SU-DHL-6 (cell line): ENCODE data around the gene HSPA12B.

Experiments
- H2AFZ ChIP-seq: fragments of 200-600 bp; sonication (generic); 2 replicates; pipeline ENCODE4 v1.6.1; 2014; ENCODE audit warnings: low read depth, mild to moderate bottlenecking, moderate library complexity, mixed read lengths, antibody characterized with exemption, low read length; ENCODE audit not compliant: severe bottlenecking
- H3F3A ChIP-seq: fragments of 200-600 bp; shearing (Covaris generic); 2 replicates; pipeline ENCODE4 v1.6.0; 2016; ENCODE audit warnings: antibody characterized with exemption, mild to moderate bottlenecking; ENCODE audit not compliant: insufficient read depth
- H3K27ac ChIP-seq: fragments of 200-600 bp; sonication (generic); 2 replicates; pipeline ENCODE4 v1.5.1; 2016; ENCODE audit warnings: low read depth, mild to moderate bottlenecking, low read length, moderate library complexity, mixed read lengths
- H3K27me3 ChIP-seq: fragments of 200-600 bp; sonication (generic), shearing (Covaris generic); 2 replicates; pipeline ENCODE4 v1.6.0; 2014; ENCODE audit warnings: mild to moderate bottlenecking, low read length
- H3K36me3 ChIP-seq: fragments of 200-600 bp; sonication (generic); 2 replicates; pipeline ENCODE4 v1.6.1; 2014; ENCODE audit warnings: mild to moderate bottlenecking, low read length, mixed read lengths
- H3K4me2 ChIP-seq: fragments of 300-600, 200-600 bp; shearing (Covaris generic), sonication (generic); 2 replicates; pipeline ENCODE4 v1.6.0; 2014; ENCODE audit warnings: low read length, low read depth, mild to moderate bottlenecking; ENCODE audit not compliant: poor library complexity, severe bottlenecking
- H3K4me3 ChIP-seq: fragments of 200-600 bp; sonication (generic); 2 replicates; pipeline ENCODE4 v1.5.1; 2014; ENCODE audit warnings: antibody characterized with exemption, low read length, mild to moderate bottlenecking, mixed read lengths; ENCODE audit not compliant: insufficient read depth, poor library complexity, severe bottlenecking
- H3K79me2 ChIP-seq: fragments of 200-600 bp; sonication (generic); 2 replicates; pipeline ENCODE4 v1.6.1; 2014; ENCODE audit warnings: mild to moderate bottlenecking, low read length, moderate library complexity; ENCODE audit not compliant: insufficient read depth
- H3K9ac ChIP-seq: fragments of 200-600 bp; sonication (generic); 2 replicates; pipeline ENCODE4 v1.7.0; 2014; ENCODE audit warnings: mild to moderate bottlenecking, low read length
- H3K9me2 ChIP-seq: fragments of 200-600 bp; sonication (generic); replicated peaks from 2 replicates; pipeline ENCODE4 v1.6.1; 2014; ENCODE audit warnings: low read length; ENCODE audit not compliant: insufficient read depth
- H3K9me3 ChIP-seq: fragments of 200-600 bp; sonication (generic); 2 replicates; pipeline ENCODE4 v1.6.1; 2014; ENCODE audit warnings: low read length, mixed read lengths; ENCODE audit not compliant: insufficient read depth
- H4K20me1 ChIP-seq: fragments of 200-600 bp; sonication (generic); 2 replicates; pipeline ENCODE4 v1.6.1; 2014; ENCODE audit warnings: low read depth, mild to moderate bottlenecking, antibody characterized with exemption, low read length, moderate library complexity, mixed read lengths
- CTCF ChIP-seq: fragments of 200-600 bp; sonication (generic); IDR thresholded peaks from one replicate; pipeline ENCODE4 v1.5.1; 2017; ENCODE audit warnings: antibody characterized with exemption, mild to moderate bottlenecking, low read length, moderate library complexity; ENCODE audit not compliant: insufficient read depth, poor library complexity, severe bottlenecking
- EZH2phosphoT487 ChIP-seq: fragments of 200-600 bp; sonication (generic), shearing (Covaris generic); conservative IDR thresholded peaks from 2 replicates; pipeline ENCODE4 v1.6.1; 2018; ENCODE audit warnings: mild to moderate bottlenecking, antibody characterized with exemption, low read length, moderate library complexity, mixed read lengths

The HSPA12B gene

GRCh38 chr20:3733119-3733995 is 872 bp downstream of the HSPA12B start:
- H3F3A ChIP-seq = no peaks in the 10 kb centered on the region
- no peaks in the 10 kb centered on the region for H3K79me2 ChIP-seq
- H3K9ac ChIP-seq = no peak overlapping the region
- TF ChIP-seq EZH2phosphoT487 (no peak), CTCF (no peak)
- no peak overlapping the region for H3K4me2 ChIP-seq
- H4K20me1 ChIP-seq = no peaks in the 10 kb centered on the region
- no peaks in the 10 kb centered on the region for H3K9me2 ChIP-seq
- H3K27ac ChIP-seq = no peak overlapping the region
- H3K27me3 ChIP-seq = no peaks in the 10 kb centered on the region
- H3K9me3 ChIP-seq = no peaks in the 10 kb centered on the region
- H3K4me3 ChIP-seq = no peak overlapping the region
- H2AFZ ChIP-seq = no peak overlapping the region
- H3K36me3 ChIP-seq = no peaks in the 10 kb centered on the region

- Histone ChIP-seq H3K9me3 (no peaks in the 10 kb centered on the region), H4K20me1 (no peaks in the 10 kb centered on the region), H3K27ac (no peak overlapping the region), H3F3A (no peaks in the 10 kb centered on the region), H3K4me2 (no peak overlapping the region), H3K36me3 (no peaks in the 10 kb centered on the region), H3K9ac (no peak overlapping the region), H3K9me2 (no peaks in the 10 kb centered on the region), H3K27me3 (no peaks in the 10 kb centered on the region), H3K4me3 (no peak overlapping the region), H3K79me2 (no peaks in the 10 kb centered on the region), H2AFZ (no peak overlapping the region)
- TF ChIP-seq CTCF (no peak), EZH2phosphoT487 (no peak)
Observed at GRCh38 chr20:3734111-3734843, 1.8 kb downstream of the HSPA12B start.

- Histone ChIP-seq H3K9me2 (no peaks in the 10 kb centered on the region), H3K9me3 (no peaks in the 10 kb centered on the region), H4K20me1 (no peaks in the 10 kb centered on the region), H3K4me2 (no peak overlapping the region), H3F3A (no peaks in the 10 kb centered on the region), H3K36me3 (no peaks in the 10 kb centered on the region), H3K27me3 (no peaks in the 10 kb centered on the region), H3K9ac (no peak overlapping the region), H3K4me3 (no peak overlapping the region), H3K27ac (no peak overlapping the region), H2AFZ (no peak overlapping the region), H3K79me2 (no peaks in the 10 kb centered on the region)
- TF ChIP-seq EZH2phosphoT487 = no peak
- no peak for TF ChIP-seq CTCF
Observed at GRCh38 chr20:3735768-3736167, 3.3 kb downstream of the HSPA12B start.
